ENCODE results near the gene PRSS57. TPM values are rescaled to one million over a fixed set of nuclear protein-coding genes. Genes with fewer than 3 reads are reported as not detected.

The PRSS57 gene
- total and polyA plus RNA-seq, 2 donors (not counting 1 experiment from before 2014, with no cell fraction given): not detected

DNA sequence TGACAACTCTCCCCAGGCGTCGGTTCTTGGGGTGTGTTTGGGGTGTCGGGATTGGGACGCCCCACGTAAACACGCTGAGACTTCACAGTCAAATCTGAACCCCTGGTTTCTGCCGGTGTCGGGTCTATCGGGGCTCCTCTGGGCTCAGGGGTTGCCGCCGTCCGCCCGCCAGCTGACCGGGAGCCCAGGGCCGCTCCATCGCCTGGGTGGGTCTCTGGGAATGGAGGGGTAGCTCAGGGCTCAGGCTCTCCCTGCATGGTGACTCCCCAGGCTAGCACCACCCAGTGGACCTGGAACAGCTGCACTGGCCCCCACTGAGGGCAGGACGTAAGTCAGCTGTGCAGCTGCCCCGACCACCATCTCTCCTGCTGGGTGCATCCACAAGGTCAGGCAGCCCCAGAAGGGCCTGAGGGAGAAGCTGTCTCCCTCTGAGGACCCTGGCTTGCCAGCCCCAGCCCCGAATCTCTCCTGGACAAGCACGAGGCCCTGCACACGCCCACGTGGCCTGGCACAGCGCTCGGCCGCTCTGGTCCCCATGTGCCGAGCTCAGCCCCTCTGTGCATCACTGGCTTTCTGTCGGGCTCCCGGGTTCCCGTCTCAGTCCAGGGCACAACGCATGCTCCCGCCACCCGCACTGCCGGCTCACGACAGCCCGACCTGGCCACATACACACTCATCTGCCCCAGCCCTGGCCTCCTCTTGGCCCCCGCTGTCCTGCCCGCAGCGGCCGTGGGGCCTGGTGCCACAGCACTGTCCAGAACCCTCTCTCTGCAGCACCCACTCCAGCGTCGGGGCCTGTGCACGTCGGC lies 38.3 kb downstream of the PRSS57 start:
- Histone ChIP-seq H3K79me2 (ENCODE audit: control insufficient read depth, insufficient read depth, low read length) (peaks cover 97% of the 10 kb centered on the region), H4K20me1 (ENCODE audit: control insufficient read depth, extremely low read depth, insufficient read depth, low read length) (peaks cover 3% of the 10 kb centered on the region), H3K4me3 (replicated peaks in 1 of 4; ENCODE audit: control extremely low read depth in 1 of 4, insufficient read depth in 1 of 4, low read depth in 3 of 4, low read length in 4 of 4) (no peak overlapping the region), H2AFZ (ENCODE audit: low read length) (no peak overlapping the region), H3K27me3 (ENCODE audit: control insufficient read depth, insufficient read depth, low read length) (no peaks in the 10 kb centered on the region), H3K27ac (ENCODE audit: insufficient read depth, low read length) (no peak overlapping the region), H3K9ac (ENCODE audit: insufficient read depth, low read length) (no peak overlapping the region), H3K4me1 (ENCODE audit: control insufficient read depth, extremely low read depth, insufficient read depth, low read length) (peaks cover 4% of the 10 kb centered on the region), H3K36me3 (ENCODE audit: control insufficient read depth, insufficient read depth, low read length) (peaks cover 13% of the 10 kb centered on the region), H3K9me3 (ENCODE audit: control insufficient read depth, insufficient read depth, low read depth, low read length) (no peaks in the 10 kb centered on the region), H3K4me2 (ENCODE audit: extremely low read depth, insufficient read depth, low read length) (no peak overlapping the region)
- TF ChIP-seq, protein P1, sequence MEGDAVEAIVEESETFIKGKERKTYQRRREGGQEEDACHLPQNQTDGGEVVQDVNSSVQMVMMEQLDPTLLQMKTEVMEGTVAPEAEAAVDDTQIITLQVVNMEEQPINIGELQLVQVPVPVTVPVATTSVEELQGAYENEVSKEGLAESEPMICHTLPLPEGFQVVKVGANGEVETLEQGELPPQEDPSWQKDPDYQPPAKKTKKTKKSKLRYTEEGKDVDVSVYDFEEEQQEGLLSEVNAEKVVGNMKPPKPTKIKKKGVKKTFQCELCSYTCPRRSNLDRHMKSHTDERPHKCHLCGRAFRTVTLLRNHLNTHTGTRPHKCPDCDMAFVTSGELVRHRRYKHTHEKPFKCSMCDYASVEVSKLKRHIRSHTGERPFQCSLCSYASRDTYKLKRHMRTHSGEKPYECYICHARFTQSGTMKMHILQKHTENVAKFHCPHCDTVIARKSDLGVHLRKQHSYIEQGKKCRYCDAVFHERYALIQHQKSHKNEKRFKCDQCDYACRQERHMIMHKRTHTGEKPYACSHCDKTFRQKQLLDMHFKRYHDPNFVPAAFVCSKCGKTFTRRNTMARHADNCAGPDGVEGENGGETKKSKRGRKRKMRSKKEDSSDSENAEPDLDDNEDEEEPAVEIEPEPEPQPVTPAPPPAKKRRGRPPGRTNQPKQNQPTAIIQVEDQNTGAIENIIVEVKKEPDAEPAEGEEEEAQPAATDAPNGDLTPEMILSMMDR (conservative IDR thresholded peaks at IDR 0.05 in 1 of 2, IDR thresholded peaks at IDR 0.05 in 1 of 2; ENCODE audit: low read depth in 1 of 2, low read length in 2 of 2): no peak
- TF ChIP-seq EZH2 (IDR thresholded peaks at IDR 0.05; ENCODE audit: low read length, missing control alignments): no peak
- no peak for DNase-seq (ENCODE audit: low read depth in 2 of 2)

GRCh38 chr19:655691-656090 lies 39.6 kb downstream of the PRSS57 start:
- H3K9me3 ChIP-seq (ENCODE audit: control insufficient read depth, insufficient read depth, low read depth, low read length): no peaks in the 10 kb centered on the region
- H4K20me1 ChIP-seq (ENCODE audit: control insufficient read depth, extremely low read depth, insufficient read depth, low read length): peaks cover 3% of the 10 kb centered on the region
- no peak overlapping the region for H2AFZ ChIP-seq (ENCODE audit: low read length)
- no peak overlapping the region for H3K9ac ChIP-seq (ENCODE audit: insufficient read depth, low read length)
- no peak for DNase-seq (ENCODE audit: low read depth in 2 of 2)
- peaks cover 16% of the 10 kb centered on the region for H3K36me3 ChIP-seq (ENCODE audit: control insufficient read depth, insufficient read depth, low read length)
- no peaks in the 10 kb centered on the region for H3K27me3 ChIP-seq (ENCODE audit: control insufficient read depth, insufficient read depth, low read length)
- H3K4me3 ChIP-seq (replicated peaks in 1 of 4; ENCODE audit: control extremely low read depth in 1 of 4, insufficient read depth in 1 of 4, low read depth in 3 of 4, low read length in 4 of 4): no peak overlapping the region
- H3K79me2 ChIP-seq (ENCODE audit: control insufficient read depth, insufficient read depth, low read length): peaks cover 91% of the 10 kb centered on the region
- TF ChIP-seq, protein P1 (conservative IDR thresholded peaks at IDR 0.05 in 1 of 2, IDR thresholded peaks at IDR 0.05 in 1 of 2; ENCODE audit: low read depth in 1 of 2, low read length in 2 of 2): no peak
- TF ChIP-seq EZH2 (IDR thresholded peaks at IDR 0.05; ENCODE audit: low read length, missing control alignments): no peak
- peaks cover 4% of the 10 kb centered on the region for H3K4me1 ChIP-seq (ENCODE audit: control insufficient read depth, extremely low read depth, insufficient read depth, low read length)
- no peak overlapping the region for H3K27ac ChIP-seq (ENCODE audit: insufficient read depth, low read length)
- no peak overlapping the region for H3K4me2 ChIP-seq (ENCODE audit: extremely low read depth, insufficient read depth, low read length)

DNA sequence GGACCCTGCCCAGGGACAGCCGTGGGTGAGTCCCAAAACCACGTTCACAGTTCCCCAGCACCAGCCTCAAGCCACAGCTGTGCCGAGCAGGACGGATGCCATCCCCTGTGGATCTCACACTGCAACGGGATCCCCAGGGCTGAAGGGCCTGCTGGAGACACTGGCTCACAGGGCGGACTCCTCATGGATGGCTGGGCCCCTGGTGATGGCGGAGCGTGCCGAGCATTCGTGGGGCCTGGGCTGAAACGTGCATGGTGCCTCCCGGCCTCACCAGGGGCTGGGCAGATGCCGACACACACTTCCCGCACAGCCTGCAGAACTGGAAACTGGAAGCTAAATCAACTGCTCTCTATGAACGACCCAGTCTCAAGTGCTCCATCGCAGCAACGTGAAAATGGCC lies 41.8 kb downstream of the PRSS57 start:
- Histone ChIP-seq H2AFZ (ENCODE audit: low read length) (no peak overlapping the region), H3K9ac (ENCODE audit: insufficient read depth, low read length) (no peak overlapping the region), H3K9me3 (ENCODE audit: control insufficient read depth, insufficient read depth, low read depth, low read length) (no peaks in the 10 kb centered on the region), H3K27ac (ENCODE audit: insufficient read depth, low read length) (no peak overlapping the region), H3K4me1 (ENCODE audit: control insufficient read depth, extremely low read depth, insufficient read depth, low read length) (no peaks in the 10 kb centered on the region), H4K20me1 (ENCODE audit: control insufficient read depth, extremely low read depth, insufficient read depth, low read length) (no peaks in the 10 kb centered on the region), H3K27me3 (ENCODE audit: control insufficient read depth, insufficient read depth, low read length) (no peaks in the 10 kb centered on the region), H3K4me3 (replicated peaks in 1 of 4; ENCODE audit: control extremely low read depth in 1 of 4, insufficient read depth in 1 of 4, low read depth in 3 of 4, low read length in 4 of 4) (no peak overlapping the region), H3K36me3 (ENCODE audit: control insufficient read depth, insufficient read depth, low read length) (peaks cover 20% of the 10 kb centered on the region), H3K79me2 (ENCODE audit: control insufficient read depth, insufficient read depth, low read length) (peaks cover 68% of the 10 kb centered on the region), H3K4me2 (ENCODE audit: extremely low read depth, insufficient read depth, low read length) (no peak overlapping the region)
- TF ChIP-seq, protein P1 (conservative IDR thresholded peaks at IDR 0.05 in 1 of 2, IDR thresholded peaks at IDR 0.05 in 1 of 2; ENCODE audit: low read depth in 1 of 2, low read length in 2 of 2): no peak
- TF ChIP-seq EZH2 (IDR thresholded peaks at IDR 0.05; ENCODE audit: low read length, missing control alignments): no peak
- DNase-seq (ENCODE audit: low read depth in 2 of 2): no peak
